Thymus (tissue), 11 donors: Measurements from ENCODE around the gene STXBP4. TPM values are rescaled to one million over a fixed set of nuclear protein-coding genes. Genes with fewer than 3 reads are reported as not detected.

Experiments
- DNase-seq, 9 donors: peaks; one replicate each; pipeline ENCODE4 v3.0.0-alpha.2; 2013; ENCODE audit warnings: low spot score in 9 of 9, low read depth in 6 of 9, missing footprints in 1 of 9
- H3K27ac ChIP-seq, 2 donors: one replicate each; pipeline ENCODE4 v1.5.1; 2013; ENCODE audit warnings: control low read depth in 1 of 2, low read depth in 1 of 2, low read length in 1 of 2, mild to moderate bottlenecking in 1 of 2, moderate library complexity in 1 of 2
- H3K27me3 ChIP-seq, 2 donors: one replicate each; pipeline ENCODE4 v1.5.1; 2013; ENCODE audit warnings: low read length in 1 of 2; ENCODE audit not compliant: control insufficient read depth in 2 of 2, insufficient read depth in 1 of 2
- H3K36me3 ChIP-seq, 2 donors: one replicate each; pipeline ENCODE4 v1.5.1; 2013; ENCODE audit warnings: low read length in 1 of 2, mild to moderate bottlenecking in 1 of 2, moderate library complexity in 1 of 2; ENCODE audit not compliant: control insufficient read depth in 2 of 2, insufficient read depth in 2 of 2
- H3K4me1 ChIP-seq, 2 donors: one replicate each; pipeline ENCODE4 v1.5.1; 2013; ENCODE audit warnings: low read length in 2 of 2; ENCODE audit not compliant: control insufficient read depth in 2 of 2, insufficient read depth in 2 of 2
- H3K4me3 ChIP-seq, 2 donors: one replicate each; pipeline ENCODE4 v1.5.1; 2013; ENCODE audit warnings: low read length in 2 of 2, control low read depth in 1 of 2, mild to moderate bottlenecking in 1 of 2
- H3K9me3 ChIP-seq, 2 donors: one replicate each; pipeline ENCODE4 v1.5.1; 2013; ENCODE audit warnings: low read length in 1 of 2, mild to moderate bottlenecking in 1 of 2; ENCODE audit not compliant: control insufficient read depth in 2 of 2, insufficient read depth in 1 of 2
- WGBS: extraction: QIAGEN DNeasy Blood & Tissue Kit; methylation state at CpG from one replicate; pipeline ENCODE4 v1.1.7; 2013; 5-methylcytosine and 5-hydroxymethylcytosine counted together
- polyA plus RNA-seq: library from polyadenylated mRNA; stranded (reverse); fragments of 200-250 nt; gene quantifications from one replicate; pipeline ENCODE4 v1.2.3, GENCODE V29; 2013
- total RNA-seq: library from RNA; stranded (reverse); fragments of 120-200 nt; gene quantifications from one replicate; pipeline ENCODE4 v1.2.4, GENCODE V29; 2013
- donor health status: healthy.

Gene STXBP4
- total and polyA plus RNA-seq, 2 donors = 1.9 to 7.3 TPM

DNA sequence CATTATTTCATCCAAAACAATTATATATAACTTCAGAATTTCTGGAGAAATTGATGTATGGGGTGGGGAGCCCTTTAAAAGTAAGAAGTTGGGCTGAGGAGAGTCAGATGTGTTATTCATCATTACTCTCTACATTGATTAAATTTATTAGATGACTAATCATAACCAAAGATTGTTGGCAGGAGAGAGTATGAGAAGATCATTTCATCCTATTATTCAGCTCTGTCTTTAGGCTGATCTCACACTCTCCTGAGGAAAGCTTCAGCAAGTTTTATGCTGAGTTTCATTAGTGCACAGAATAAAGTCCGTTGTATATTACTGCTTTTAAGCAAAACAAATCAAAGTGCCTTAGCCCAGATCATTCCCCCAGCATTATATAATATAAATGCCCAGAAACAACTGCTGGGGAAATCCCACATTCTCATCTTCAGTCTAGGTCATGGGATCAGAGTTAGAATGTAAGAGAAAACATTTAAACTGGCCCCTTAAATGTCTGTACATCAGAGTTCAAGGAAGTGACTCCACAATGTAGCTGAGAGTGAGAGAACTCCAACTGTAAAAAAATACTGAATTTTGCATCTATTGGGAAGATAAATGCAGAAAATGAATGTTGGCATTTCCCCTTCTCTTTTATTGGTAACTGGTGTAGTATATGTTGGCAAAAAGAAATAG, 166.1 kb downstream of the STXBP4 start:
- no peaks in the 10 kb centered on the region for H3K4me1 ChIP-seq
- DNase-seq = no peak
- no peaks in the 10 kb centered on the region for H3K9me3 ChIP-seq
- 91% methylated on average over 1 of the region's 1 CpG for WGBS
- no peak overlapping the region for H3K27ac ChIP-seq
- H3K27me3 ChIP-seq = no peaks in the 10 kb centered on the region
- H3K36me3 ChIP-seq = no peaks in the 10 kb centered on the region
- H3K4me3 ChIP-seq = no peak overlapping the region

DNA sequence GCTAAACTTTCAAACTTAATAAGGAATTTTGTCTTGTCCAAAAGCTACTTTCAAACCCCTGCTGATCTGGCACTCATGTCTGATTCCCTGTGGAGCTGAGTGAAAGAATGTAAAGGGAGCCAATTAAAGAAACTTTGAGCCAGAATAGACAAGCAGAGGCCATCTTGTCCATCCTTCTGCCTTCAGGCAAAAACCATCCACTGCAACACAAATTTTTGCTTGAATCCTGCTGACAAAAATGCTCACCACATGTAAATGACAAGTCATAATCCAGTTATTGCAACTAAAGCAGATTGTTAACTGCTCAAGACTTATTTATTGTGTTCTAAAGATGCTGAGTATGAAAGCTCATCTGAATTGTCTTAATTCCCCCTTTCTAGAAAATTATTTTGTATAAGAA, 172.2 kb downstream of the STXBP4 start:
- Histone ChIP-seq H3K27ac (no peak overlapping the region), H3K4me1 (no peaks in the 10 kb centered on the region), H3K4me3 (no peak overlapping the region), H3K36me3 (peaks cover 0 to 4% of the 10 kb centered on the region in 2 donors), H3K9me3 (no peaks in the 10 kb centered on the region), H3K27me3 (no peaks in the 10 kb centered on the region)
- DNase-seq = no peak

DNA sequence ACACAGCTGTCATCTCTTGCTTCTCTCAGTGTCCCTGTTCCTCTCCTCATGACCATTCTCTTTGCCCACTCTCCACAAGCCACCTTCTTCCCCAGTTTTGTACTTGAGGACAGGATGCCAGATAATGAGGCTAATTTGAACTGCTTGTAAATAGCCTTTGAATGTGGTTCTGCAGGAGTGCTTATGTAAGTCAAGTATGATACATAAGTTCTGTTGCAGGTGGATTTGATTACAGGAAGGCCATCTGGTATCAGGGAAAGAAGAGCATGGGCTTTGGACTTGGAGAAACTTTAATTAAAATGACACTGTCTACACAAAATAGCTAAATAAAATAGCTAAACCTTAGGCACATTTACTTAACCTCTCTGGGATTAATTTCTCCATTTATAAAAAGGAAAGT, 176.0 kb downstream of the STXBP4 start:
- Histone ChIP-seq H3K36me3 (peaks cover 0 to 4% of the 10 kb centered on the region in 2 donors), H3K4me1 (no peaks in the 10 kb centered on the region), H3K9me3 (no peaks in the 10 kb centered on the region), H3K4me3 (no peak overlapping the region), H3K27ac (no peak overlapping the region), H3K27me3 (no peaks in the 10 kb centered on the region)
- DNase-seq = no peak

DNA sequence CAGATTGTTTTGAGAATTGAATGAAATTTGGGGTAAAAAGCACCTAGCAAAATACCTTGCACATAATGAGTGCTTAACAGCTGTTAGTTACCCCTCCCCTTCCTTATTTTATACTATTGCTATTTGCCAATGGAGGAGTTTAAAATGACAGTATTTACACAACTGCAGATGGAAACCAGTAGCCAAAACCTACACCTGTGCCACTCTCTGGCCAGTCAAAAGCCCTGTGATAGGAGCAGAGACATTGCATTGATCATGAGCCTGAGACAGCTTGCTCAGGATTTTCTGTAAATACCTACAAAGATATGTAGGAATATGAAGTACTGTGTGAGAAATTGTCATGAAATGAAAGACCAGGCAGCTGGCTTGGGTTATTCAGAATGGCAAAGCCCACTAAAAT, 180.9 kb downstream of the STXBP4 start:
- Histone ChIP-seq H3K36me3 (no peaks in the 10 kb centered on the region), H3K4me3 (no peak overlapping the region), H3K4me1 (no peaks in the 10 kb centered on the region), H3K27ac (no peak overlapping the region), H3K27me3 (no peaks in the 10 kb centered on the region), H3K9me3 (no peaks in the 10 kb centered on the region)
- no peak for DNase-seq

DNA sequence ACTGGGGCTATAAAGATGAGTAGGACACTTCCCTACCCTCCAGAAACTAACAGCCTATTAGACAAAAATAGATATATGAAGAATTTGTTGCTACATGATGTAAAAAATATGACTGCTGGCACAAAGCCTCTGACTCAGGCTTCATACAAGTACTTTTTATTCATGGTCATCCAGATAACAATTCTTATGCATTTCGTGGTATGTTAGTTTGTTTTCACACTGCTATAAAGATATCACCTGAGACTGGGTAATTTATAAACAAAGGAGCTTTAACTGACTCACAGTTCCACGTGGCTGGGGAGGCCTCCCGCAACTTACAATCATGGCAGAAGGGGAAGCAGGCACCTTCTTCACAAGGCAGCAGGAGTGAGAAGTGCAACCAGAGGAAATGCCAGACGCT, 183.7 kb downstream of the STXBP4 start:
- Histone ChIP-seq H3K9me3 (no peaks in the 10 kb centered on the region), H3K4me1 (no peaks in the 10 kb centered on the region), H3K27me3 (no peaks in the 10 kb centered on the region), H3K36me3 (no peaks in the 10 kb centered on the region), H3K4me3 (no peak overlapping the region), H3K27ac (no peak overlapping the region)
- no peak for DNase-seq
- WGBS = 93% methylated on average over 4 of the region's 4 CpGs

DNA sequence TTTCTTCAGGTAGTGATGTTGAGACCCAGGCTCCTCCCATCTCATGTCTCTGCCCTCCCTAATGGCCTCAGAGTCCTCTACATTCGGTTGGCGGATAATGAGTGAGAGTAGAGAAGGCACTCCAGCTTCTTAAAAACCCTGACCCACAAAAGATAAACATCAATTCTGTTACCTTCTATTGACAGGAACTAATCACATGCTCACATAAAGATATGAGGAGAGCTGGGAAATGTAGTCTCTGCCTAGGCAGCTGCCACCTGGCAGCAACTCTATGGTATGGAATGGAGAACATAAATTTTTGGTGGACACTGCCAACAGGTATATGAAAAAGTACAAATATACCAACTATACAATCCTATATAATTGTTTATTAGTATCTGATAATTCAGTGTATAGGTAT, 185.5 kb downstream of the STXBP4 start:
- Histone ChIP-seq H3K36me3 (no peaks in the 10 kb centered on the region), H3K27me3 (no peaks in the 10 kb centered on the region), H3K4me3 (no peak overlapping the region), H3K4me1 (no peaks in the 10 kb centered on the region), H3K9me3 (no peaks in the 10 kb centered on the region), H3K27ac (no peak overlapping the region)
- no peak for DNase-seq
- WGBS = 98% methylated on average over 2 of the region's 2 CpGs

DNA sequence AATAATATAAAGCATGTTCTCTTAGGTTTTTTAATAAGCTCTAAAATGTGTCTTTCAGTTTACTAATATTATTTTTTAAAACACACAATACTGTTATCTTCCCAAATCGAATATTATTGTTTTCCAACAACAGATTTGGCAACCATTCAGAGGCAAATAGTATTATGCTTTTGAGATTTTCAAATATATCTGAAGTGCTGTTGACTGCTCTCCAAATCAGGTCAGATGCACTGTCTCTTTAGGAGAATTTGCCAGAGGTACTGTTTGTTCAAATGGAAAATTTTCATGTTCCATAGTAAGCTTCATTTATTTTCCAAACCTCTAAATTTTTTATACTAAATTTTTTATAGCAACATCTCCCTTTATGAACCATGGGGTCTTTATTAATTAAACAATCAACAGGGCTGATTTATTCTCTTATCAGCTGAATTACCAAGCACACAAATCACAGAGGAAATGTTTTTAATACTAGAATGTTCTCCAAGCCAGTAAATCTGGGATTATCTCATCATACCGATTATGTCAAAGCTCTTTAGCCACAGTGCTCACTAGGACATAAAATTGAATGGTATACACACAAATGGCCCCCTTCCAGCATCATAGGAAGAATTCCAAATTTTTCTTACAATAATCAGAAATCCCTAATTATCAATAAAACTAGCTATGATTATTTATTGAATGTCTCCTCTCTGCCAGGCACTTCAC, 187.4 kb downstream of the STXBP4 start:
- Histone ChIP-seq H3K4me3 (no peak overlapping the region), H3K4me1 (no peaks in the 10 kb centered on the region), H3K36me3 (peaks cover 0 to 3% of the 10 kb centered on the region in 2 donors), H3K9me3 (no peaks in the 10 kb centered on the region), H3K27me3 (no peaks in the 10 kb centered on the region), H3K27ac (no peak overlapping the region)
- no peak for DNase-seq
- WGBS = 93% methylated on average over 2 of the region's 2 CpGs

DNA sequence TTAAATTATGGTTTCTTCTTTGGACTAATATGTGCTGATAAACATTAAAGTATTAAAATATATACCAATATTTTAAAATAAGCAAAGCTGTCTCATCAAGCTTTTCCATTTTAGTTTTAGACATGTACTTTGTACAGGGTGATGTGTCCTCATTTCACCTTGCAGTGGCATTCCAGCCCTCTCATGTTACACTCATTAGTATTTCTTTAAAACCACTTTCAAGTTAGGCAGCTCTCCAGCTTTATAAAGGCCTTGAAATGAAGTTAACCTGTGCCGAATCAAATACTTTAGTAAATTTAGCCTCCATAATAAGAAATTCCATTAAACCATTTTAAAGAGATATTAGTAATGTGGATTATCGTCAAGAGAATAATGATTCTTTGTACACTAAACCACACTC, 188.6 kb downstream of the STXBP4 start:
- Histone ChIP-seq H3K4me3 (no peak overlapping the region), H3K27me3 (no peaks in the 10 kb centered on the region), H3K4me1 (no peaks in the 10 kb centered on the region), H3K9me3 (no peaks in the 10 kb centered on the region), H3K36me3 (peaks cover 0 to 3% of the 10 kb centered on the region in 2 donors), H3K27ac (no peak overlapping the region)
- WGBS = 95% methylated on average over 2 of the region's 2 CpGs
- no peak for DNase-seq

DNA sequence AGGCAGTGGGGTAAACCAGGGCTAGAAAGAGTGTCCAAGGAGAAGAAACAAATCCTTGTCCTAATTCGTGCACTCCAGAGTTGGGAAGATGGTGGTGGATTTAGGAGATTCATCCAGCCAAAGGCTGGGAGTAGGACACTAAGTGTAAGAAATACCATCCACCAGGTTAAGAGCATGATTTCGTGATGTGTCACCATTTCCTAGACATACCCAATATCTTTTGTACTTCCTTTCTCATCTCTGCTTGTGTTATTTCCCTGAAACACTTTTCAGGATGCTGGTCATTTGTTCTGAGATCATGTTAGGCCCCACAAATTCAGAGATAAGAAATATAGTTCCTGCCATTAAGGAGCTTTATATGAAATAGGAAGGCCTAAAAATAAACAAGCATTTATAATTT, 189.9 kb downstream of the STXBP4 start:
- Histone ChIP-seq H3K36me3 (peaks cover 0 to 3% of the 10 kb centered on the region in 2 donors), H3K4me1 (no peaks in the 10 kb centered on the region), H3K27me3 (no peaks in the 10 kb centered on the region), H3K9me3 (no peaks in the 10 kb centered on the region), H3K27ac (no peak overlapping the region), H3K4me3 (no peak overlapping the region)
- DNase-seq = no peak
- 96% methylated on average over 2 of the region's 2 CpGs for WGBS
